HG03457 (cell line): ENCODE data around the gene IRX6.

Experiments
- ATAC-seq: cut with Tn5 transposase; IDR thresholded peaks from one replicate; pipeline ENCODE4 v1.9.1; 2021; ENCODE audit warnings: moderate number of reproducible peaks; ENCODE audit not compliant: unreplicated experiment

Gene IRX6

DNA sequence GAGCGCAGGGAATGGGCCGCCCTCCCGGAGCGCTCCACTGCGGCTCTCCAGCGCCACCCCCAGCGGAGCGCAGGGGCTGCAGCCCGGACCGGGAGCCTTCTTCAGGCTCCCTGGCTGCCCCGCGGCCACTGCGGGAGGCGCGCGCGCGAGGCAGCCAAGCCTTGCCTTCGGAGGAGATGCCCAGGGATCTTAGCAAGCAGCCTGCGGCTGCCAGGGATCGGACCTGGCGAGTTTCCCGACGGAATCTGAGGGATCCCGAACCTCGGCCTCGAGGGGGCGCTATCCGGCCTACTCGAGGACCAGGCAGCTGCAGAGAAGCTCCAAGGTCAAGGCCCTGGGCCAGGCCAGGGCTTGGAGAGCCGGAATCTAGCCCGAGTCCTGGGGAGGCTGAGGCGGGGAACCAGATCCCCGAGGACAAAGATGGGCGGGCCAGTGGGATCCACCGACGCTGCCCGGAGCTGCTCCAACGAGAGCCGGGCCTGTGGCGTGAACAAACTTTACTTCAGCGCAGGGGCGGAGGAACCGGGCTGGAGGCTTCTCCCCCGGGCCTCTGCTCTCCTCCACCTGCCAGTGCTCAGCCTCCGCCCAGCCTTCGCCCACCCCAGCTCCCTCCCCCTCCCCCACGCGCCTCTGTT lies at the start of gene IRX6:
Gene IRX6 (plus strand): TSS at position 567 of the 635 bp plus-strand sequence. CDS start 889 bp downstream, outside the sequence.
- ATAC-seq: no peak

DNA sequence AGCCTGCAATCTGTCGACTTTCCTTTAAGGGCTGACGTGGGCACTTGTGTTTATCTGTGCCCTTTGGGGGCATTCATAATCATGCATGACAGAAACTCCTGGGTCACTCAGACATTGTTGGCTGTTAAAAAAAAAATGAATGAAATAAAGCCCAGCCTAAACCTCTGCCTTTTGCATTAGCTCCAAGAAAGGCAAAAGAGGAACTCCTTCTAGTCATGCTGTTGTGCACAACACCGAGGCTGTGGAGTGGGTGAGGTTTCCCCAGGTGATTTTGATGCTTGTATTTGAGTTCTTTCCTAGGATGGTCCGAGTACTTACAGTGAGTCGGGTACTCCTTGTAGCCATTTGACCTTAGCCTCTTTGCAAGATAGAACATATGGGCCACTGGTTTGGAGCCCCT lies 49.6 kb upstream of the IRX6 start:
- ATAC-seq: no peak

DNA sequence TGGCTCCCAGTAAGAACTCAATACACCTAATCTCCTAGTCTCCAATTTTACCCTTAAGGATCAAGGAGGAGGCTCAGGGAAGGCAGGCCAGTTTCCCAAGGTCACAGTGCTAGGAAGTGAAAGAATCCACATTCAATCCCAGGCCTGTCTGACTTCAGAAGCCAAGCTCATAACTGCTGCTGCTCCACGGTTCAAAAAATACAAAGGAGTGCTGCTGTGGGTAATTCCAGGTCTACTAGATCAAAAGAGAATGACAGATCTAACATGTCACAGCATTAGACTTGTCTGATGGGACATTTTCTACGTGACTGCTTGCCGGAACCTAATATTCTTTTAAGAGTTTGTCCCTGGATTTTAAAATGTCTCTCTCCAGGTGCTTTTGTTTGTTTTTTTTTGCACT lies 48.8 kb upstream of the IRX6 start:
- no peak for ATAC-seq

DNA sequence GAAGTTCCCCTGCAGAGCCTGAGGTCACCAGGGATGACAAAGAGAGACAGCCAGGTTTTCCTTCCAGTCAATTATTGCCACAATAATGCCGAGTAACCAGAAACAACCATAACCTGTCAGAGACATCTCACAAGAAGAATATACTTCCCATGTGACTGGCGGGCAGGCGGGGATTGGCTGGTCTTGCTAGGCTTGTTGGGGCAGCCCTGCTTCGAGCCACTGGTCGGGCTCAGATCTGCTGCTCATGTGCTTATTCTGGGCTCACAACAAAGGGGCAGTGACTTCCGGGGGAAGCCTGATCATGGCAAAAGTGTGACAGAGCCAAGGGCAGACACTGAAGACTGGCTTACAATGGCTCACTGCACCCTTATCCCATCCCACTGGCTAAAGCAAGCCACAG lies 48.1 kb upstream of the IRX6 start:
- ATAC-seq: no peak

DNA sequence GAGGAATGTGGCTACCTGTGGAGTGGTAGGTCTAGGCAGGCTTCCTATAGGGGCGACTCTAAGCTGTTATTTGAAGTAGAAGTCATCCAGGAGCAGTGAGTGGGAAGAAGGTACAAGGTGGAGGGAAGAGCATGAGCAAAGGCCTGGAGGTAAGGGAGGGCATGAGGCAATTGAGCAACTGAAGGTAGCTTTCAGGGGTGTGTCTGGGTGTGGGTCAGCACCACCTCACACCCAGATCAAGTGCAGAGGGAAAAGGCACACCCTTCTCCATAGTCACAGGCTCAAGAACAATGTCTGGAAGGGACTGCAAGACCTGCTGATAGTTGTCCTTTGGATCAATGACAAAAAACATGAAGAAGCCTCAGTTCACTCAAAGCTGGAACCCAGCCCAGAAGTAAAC lies 46.5 kb upstream of the IRX6 start:
- no peak for ATAC-seq

DNA sequence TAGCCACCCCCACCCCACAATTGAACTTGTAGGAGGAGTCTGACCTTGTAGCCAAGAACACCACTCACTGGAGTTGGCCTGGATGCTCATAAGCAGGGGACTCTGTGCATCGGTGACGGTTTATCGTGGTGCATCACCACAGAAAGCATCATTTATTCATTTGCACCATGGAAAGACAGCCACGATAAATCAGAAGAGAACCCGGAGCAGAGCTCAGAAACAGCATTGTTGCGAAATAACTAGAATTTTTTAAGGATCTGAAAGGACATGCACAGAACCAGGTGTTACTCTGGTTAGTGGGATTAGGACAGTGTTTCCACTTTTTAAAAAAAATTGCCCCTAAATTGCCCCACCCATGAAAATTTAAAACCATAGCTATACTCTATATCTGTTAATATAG lies 44.4 kb upstream of the IRX6 start:
- no peak for ATAC-seq

DNA sequence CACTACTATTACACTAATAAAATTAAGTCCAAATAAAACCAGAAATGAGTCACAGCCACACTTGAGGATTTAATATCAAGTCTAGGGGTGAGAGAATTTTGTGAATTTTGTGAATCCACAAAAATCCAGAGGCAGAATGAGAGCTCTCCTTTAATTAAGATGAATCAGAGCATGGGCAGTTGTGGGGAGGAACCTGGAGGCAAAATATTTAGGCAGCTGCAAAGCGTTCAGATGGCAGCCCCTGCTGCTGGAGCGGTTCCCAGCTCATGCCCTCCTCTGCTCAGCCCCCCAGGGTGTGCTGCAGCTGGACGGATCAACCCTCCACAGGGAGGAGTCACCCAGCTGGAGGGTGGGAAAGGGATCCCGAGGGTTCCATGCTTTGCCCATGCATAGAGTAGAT lies 43.4 kb upstream of the IRX6 start:
- ATAC-seq: no peak

DNA sequence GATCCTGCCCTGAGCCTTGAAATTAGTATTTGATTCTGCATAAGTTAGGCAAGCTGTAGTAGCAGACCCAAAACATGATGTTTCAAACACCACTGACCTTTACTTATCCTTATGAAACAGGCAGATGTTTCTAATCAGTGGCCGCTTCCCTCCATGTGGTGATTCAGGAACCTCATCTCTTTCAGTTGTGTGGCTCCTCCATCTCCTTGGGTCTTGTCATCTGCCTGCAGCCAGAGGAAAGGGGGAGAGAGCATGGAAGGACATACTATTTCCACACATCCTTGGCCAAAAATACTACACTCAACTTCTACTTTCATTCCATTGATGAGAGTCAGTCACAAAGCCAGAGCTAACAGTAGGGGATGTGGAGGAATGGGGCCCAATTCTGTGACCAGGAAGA lies 41.6 kb upstream of the IRX6 start:
- ATAC-seq: no peak

DNA sequence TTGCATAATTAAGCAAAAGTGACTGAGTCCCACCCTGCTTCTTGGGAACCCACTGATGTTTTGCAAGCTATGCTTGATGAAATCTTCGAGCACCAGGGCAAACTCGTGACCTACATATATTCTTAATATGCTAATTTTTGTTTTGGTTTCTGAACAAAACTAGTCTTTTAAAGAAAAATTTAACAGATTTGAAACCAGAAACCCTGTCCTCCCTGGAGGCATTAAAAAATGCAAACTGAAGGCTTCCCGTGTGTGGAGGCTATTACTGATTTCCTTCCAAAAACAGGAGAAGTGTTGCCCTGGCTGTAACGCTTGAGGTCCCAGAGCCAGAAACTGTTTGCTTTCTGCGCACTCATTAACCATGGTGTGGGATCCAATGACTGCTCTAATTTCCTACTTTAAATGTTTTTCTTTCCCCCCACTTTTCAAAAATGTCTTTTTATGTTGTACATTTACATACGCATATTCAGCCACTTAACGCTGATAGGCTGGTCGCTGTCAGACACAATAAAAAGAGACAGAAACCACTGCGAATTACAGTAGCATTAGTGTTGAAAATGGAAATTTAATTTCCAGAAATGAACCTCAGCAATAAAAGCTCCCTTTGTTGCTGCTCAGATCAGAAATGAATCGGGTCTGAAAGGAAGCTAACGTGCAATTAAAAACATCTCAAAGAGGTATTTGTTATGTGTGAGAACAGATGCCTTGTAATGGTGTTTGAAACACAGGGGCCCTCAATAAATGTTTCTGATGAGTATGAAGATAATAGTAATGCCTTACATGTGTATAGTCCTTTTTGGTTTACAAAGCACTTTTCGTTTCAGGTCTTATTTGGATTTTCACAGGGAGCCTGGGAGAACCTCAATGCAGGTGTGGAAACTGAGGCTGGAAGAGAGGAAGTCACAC lies 39.9 kb upstream of the IRX6 start:
- no peak for ATAC-seq

DNA sequence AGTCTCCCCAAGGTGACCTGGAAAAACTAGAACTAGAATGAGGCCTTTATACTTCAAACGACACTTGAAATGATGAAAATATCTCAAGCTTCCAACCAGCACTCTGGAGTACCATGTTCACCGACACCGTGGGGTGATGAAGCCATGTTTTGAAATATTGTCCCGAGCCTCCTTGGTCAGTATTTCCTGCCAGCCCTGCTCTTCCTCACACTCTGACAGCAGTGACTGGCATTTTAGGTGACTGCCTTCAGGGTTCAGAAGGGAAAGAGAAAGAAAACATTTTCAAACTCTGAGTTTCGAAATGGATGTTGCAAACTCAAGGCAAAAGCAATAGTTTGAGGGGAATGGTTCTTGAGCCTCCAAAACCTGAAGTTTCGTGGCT lies 39.3 kb upstream of the IRX6 start:
- no peak for ATAC-seq

DNA sequence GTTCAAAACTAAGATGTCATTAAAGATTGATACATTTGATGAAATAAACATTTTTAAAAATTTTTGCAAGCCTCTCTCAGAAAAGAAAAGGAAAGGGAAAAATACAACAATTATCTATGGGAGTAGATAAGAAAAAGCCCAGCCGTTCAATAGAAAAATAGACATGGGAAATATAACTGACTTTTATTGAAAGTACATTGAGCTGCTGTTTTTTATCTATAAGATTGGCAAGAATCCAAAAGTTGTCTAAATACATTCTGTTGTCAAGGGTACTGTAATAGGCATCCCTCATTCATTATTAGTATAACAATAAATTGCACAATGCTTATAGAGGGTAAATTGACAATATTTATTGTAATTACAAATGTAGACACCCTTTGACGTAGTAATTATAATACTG lies 38.4 kb upstream of the IRX6 start:
- no peak for ATAC-seq

DNA sequence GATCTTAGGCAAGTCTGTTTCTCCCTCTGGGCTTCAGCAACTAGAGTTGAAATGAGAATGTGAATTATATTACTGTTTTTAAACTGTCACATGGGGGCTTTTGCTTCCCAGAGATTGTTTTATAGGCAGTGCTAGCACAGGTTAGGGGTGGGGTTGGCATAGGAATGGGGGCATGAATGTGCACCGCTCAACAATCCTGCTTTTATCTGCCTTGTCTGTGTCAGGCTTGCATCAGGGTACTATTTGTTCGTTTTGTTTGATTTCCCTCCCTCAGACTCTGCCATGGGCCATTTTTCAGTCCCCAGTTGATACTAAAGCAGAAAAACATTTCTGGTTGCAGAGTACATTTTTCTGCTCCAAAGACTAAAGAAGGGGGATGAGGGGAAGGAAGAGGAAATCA lies 34.6 kb upstream of the IRX6 start:
- ATAC-seq: no peak

DNA sequence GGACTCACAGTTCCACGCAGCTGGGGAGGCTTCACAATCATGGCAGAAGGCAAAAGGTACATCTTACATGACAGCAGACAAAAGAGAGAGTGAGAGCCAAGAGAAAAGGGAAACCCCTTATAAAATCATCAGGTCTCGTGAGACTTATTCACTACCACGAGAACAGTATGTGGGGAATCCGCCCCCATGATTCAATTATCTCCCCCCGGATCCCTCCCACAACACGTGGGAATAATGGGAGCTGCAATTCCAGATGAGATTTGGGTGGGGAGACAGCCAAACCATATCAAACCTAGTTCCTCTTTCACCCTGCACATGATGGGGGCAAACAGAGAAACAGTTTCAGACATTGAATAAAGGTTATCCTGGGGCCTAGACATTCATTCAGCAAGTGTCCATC lies 32.2 kb upstream of the IRX6 start:
- ATAC-seq: no peak

DNA sequence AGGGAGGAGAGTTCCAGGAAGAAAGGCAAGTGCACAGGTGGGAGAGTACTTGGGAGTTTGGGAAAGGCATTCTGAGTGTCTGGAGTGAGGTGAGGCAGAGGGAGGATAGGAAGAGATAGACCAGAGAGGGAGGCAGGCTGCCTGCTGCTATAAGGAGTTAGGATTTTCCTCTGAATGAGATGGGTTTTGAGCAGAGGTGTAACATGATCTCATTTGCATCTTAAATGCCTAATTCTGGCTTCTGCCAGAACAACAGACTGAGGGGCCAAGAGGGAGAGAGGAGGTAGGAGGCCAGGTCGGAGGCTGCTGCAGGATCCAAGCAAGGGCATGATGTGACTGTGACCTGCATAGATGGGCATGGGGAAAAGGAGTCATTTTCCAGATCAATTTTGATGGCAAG lies 31.5 kb upstream of the IRX6 start:
- no peak for ATAC-seq

DNA sequence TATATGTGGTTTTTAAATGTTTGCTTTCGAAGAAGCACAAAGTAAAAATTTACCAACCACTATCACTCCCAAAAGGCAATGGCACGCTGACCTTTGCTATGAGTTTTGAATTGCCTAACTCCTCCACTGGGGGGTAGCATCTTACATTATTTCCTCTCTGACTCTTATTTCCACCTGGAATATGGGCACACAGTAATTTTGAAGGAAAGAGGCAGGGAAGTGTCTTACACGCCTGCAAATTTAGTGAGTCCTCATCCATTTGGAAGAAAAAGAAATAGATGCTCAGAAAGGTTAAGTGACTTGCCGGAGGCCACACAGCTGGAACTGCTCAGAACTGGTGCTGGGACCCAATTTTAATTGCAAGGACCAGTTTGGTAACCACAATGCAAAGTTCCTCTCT lies 29.9 kb upstream of the IRX6 start:
- ATAC-seq: no peak

DNA sequence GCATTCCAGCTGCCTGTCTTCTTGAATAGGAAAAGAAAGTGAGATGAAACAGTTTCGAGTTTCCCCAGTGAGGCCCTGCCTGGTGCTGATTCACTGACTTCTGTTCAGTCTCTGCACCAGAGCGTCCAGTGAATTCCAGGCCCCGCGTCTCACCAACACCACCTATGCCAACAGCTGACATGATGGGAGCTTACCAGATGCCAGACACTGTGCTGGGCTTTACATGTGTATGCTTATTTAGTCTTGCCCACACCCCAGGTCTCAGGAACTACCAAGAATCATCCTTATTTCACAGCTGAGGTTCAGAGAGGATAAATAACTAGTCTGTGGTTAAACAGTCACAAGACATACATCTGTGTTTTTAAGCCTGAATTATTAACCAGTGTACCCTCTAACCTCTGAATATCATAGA lies 29.1 kb upstream of the IRX6 start:
- ATAC-seq: no peak

DNA sequence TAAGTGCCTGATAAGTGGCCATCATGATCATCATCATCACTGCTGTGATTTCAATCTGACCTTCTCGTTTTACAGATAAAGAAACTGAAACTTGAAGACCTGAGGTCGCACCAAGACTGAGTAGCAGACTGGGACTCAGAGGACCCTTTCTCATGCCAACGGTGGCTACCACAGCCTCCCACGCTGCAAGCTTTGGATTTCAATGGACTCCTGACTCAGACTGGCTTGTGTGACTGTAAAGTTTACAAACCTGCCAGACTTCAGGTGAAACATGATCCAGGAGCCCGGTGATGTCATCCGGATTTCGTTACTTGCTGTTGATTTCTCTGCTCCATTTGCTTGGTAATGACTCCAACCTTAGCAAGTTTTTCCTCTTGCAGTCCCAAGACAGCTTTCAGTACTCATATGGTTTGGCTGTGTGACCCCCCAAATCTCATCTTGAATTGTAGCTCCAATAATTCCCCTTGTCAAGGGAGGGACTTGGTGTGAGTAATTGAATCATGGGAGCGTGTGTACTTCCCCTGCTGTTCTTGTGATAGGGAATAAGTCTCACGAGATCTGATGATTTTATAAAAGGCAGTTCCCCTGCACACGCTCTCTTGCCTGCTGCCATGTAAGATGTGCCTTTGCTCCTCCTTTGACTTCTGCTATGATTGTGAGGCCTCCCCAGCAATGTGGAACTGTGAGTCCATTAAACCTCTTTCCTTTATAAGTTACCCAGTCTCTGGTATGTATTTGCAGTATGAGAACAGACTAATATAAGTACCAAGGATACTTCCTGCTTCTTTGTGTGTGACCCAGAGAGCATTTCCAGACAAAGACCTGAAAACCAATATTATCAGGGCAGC lies 26.7 kb upstream of the IRX6 start:
- ATAC-seq: no peak

DNA sequence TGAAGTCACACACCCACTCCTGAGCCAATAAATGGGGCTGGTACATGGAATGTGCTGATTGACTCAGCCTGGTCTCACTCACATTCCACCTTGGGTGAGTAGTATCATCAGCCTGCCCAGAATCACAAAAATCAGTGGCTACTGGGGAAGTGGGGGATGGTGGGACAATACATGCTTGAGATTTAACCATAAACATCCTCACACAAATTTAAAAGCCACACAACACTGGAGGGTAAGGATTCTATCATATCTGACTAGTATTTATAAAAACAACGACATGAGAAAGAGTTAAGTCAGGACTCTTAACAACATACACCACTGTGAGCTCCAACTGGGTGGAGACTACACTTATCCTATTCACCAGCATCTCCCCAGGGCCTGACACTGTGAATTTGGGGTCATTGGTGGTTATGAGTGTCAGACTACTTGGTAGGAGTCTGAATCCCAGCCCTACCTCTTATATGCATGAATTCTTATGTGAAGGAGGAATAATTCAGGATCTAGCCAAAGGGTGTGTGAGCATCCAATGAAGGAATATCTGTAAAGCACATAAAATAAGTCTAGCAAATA lies 26.0 kb upstream of the IRX6 start:
- ATAC-seq: no peak

DNA sequence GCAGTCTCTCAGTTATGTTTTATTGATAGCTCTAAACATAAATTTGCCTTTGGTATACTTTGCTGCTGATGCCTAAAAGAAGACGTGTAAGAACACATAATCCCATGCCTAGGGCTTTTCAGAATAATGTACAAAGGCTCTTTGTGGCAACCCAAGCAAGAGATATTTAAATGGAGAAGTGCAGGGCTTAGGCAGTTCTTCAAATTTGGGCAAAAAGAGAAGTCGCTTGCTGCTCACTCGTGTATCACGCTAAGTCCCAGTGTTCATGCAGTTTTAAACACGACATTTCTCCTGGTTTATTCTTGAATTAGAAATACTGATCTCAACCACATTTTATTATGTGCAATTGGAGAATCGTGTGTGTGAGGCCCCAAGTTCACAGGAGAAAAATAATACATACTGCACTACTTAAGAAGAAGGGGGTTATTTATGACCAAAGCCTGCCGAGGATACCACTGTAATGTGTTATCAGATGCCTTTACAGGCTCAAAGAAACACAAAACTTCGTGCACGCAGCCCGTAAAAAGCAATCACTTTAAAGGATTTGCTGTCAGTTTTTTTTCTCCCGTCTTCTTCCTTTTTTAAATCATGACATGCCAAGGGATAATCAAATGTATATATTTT lies 22.5 kb upstream of the IRX6 start:
- no peak for ATAC-seq

DNA sequence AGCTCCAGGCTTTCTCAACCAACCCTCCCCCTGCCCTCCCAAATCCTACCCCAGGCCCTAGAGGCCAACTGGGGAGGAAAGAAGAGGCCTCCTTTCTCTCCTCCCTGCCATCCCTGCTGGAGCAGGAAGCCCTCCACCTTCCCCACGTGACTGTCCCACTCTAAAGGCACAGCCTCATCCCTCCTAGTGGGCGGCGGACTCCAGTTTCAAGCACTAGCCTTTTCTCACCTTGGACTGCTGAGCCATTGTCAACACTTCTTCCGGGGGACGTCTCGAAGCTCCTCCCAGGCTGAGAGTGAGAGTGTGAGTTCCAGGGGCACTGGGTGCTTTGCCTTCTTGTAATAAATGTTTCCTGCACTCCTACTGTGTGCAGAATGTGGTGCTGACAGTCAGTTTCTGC lies 21.4 kb upstream of the IRX6 start:
- no peak for ATAC-seq

DNA sequence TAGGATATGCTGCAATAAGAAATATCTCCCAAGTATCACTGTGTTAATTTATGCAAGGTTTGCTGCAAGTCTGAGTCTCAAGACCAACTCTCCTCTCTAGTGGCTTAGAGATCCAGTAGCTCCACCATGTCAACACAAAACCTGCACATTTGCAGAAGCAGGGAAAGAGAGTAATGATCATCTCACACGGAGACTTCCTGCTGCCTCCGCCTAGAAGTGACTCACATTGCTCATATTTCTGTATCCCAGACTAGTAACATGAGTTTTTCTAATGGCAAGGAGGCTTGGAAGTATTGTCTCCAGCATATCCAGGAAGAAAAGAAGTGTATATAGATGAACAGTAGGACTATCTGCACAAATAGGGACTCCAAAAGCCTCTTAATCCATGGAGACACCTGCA lies 15.0 kb upstream of the IRX6 start:
- ATAC-seq: no peak
